ENCODE results near the gene LCE5A. TPM values are rescaled to one million over a fixed set of nuclear protein-coding genes. Genes with fewer than 3 reads are reported as not detected.

LCE5A gene
- total and polyA plus RNA-seq, 2 donors (not counting 3 experiments of a cell fraction or from before 2014, with no cell fraction given): not detected

DNA sequence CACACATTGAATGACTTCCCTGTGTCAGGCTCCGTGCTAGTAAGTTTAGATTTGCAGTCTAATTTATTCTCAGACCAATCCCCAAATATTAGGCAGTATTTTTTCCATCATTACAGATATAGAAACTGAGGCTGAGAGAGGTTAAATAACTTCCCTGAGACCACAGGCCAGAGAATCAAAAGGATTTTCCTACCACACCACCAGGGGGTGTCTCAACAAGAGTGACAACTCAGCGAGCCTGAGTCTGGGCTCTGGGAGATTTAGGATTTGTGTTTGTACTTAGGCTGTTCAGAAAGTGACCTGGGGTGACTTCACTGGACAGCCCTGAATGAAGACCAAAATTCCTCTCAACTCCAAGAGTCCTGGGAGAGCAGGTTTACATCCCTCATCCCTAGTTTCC, 13.3 kb upstream of the LCE5A start:
- no peak overlapping the region for H3K27ac ChIP-seq (ENCODE audit: insufficient read depth, low read depth, low read length)
- no peaks in the 10 kb centered on the region for H4K20me1 ChIP-seq (replicated peaks; ENCODE audit: control insufficient read depth, extremely low read depth, insufficient read depth, low read length)
- intact Hi-C loops (cut with micrococcal nuclease) (loop anchor here (1.0 kb wide), 1 partner anchor 36 kb away; no protein-coding TSS in a partner anchor), dilution Hi-C loops (cut with MboI; ENCODE audit: extremely low pct_ligation_motif_present, low sequenced_read_pairs) (no loop called here)
- BruUV-seq (replicated peaks): no TSS peak
- H3K4me2 ChIP-seq (ENCODE audit: insufficient read depth, low read length): no peak overlapping the region
- no peak overlapping the region for H3K4me3 ChIP-seq (replicated peaks in 1 of 3; ENCODE audit: insufficient read depth in 1 of 3, low read depth in 1 of 3, low read length in 3 of 3)
- TF ChIP-seq JUN (IDR thresholded peaks at IDR 0.05; ENCODE audit: borderline replicate concordance, insufficient read depth, insufficient read length, low read depth): no peak
- peak; percentile 5 to 9 for TF ChIP-seq CTCF (IDR thresholded peaks at IDR 0.05; ENCODE audit: extremely low read depth in 1 of 2, insufficient read depth in 1 of 2, low read depth in 1 of 2, low read length in 2 of 2)
- H2AFZ ChIP-seq (ENCODE audit: low read depth, low read length): no peak overlapping the region
- no peaks in the 10 kb centered on the region for H3K36me3 ChIP-seq (ENCODE audit: control insufficient read depth in 2 of 2, extremely low read depth in 1 of 2, insufficient read depth in 2 of 2, low read length in 2 of 2)
- no peak overlapping the region for H3K9ac ChIP-seq (replicated peaks; ENCODE audit: extremely low read depth, insufficient read depth, low read length)
- no peaks in the 10 kb centered on the region for H3K9me3 ChIP-seq (replicated peaks; ENCODE audit: control insufficient read depth, insufficient read depth, low read length)
- H3K9me1 ChIP-seq (replicated peaks; ENCODE audit: control insufficient read depth, extremely low read depth, insufficient read depth, low read length): no peaks in the 10 kb centered on the region
- no peaks in the 10 kb centered on the region for H3K4me1 ChIP-seq (ENCODE audit: control insufficient read depth, extremely low read depth, insufficient read depth, low read length)
- H3K27me3 ChIP-seq (ENCODE audit: control insufficient read depth in 2 of 2, insufficient read depth in 2 of 2, low read length in 2 of 2): no peaks in the 10 kb centered on the region
- DNase-seq (ENCODE audit: low read depth, low spot score) (no peak), FAIRE-seq (no peak)
- no peaks in the 10 kb centered on the region for H3K79me2 ChIP-seq (ENCODE audit: control insufficient read depth, insufficient read depth, low read length)
- ChIA-PET POLR2A (no interaction called here), CTCF (interaction anchor here (0.8 to 6.8 kb wide), 6 partner anchors 18 to 48 kb away, joined by 3 to 181 read pairs (median 12); no protein-coding TSS in a partner anchor)

- ChIA-PET POLR2A (no interaction called here), CTCF (interaction anchor here (1.4 to 6.8 kb wide), 4 partner anchors 9 to 43 kb away, joined by 3 to 181 read pairs (median 5); no protein-coding TSS in a partner anchor)
- FAIRE-seq (no peak), DNase-seq (ENCODE audit: low read depth, low spot score) (no peak)
- BruUV-seq (replicated peaks): no TSS peak
- Histone ChIP-seq H2AFZ (ENCODE audit: low read depth, low read length) (no peak overlapping the region), H3K9me1 (replicated peaks; ENCODE audit: control insufficient read depth, extremely low read depth, insufficient read depth, low read length) (no peaks in the 10 kb centered on the region), H4K20me1 (replicated peaks; ENCODE audit: control insufficient read depth, extremely low read depth, insufficient read depth, low read length) (no peaks in the 10 kb centered on the region), H3K36me3 (ENCODE audit: control insufficient read depth in 2 of 2, extremely low read depth in 1 of 2, insufficient read depth in 2 of 2, low read length in 2 of 2) (no peaks in the 10 kb centered on the region), H3K9ac (replicated peaks; ENCODE audit: extremely low read depth, insufficient read depth, low read length) (no peak overlapping the region), H3K4me2 (ENCODE audit: insufficient read depth, low read length) (no peak overlapping the region), H3K79me2 (ENCODE audit: control insufficient read depth, insufficient read depth, low read length) (no peaks in the 10 kb centered on the region), H3K4me3 (replicated peaks in 1 of 3; ENCODE audit: insufficient read depth in 1 of 3, low read depth in 1 of 3, low read length in 3 of 3) (no peak overlapping the region), H3K27me3 (ENCODE audit: control insufficient read depth in 2 of 2, insufficient read depth in 2 of 2, low read length in 2 of 2) (no peaks in the 10 kb centered on the region), H3K27ac (ENCODE audit: insufficient read depth, low read depth, low read length) (no peak overlapping the region), H3K4me1 (ENCODE audit: control insufficient read depth, extremely low read depth, insufficient read depth, low read length) (no peaks in the 10 kb centered on the region), H3K9me3 (replicated peaks; ENCODE audit: control insufficient read depth, insufficient read depth, low read length) (no peaks in the 10 kb centered on the region)
- intact Hi-C loops (cut with micrococcal nuclease): no loop called here
- dilution Hi-C loops (cut with MboI; ENCODE audit: extremely low pct_ligation_motif_present, low sequenced_read_pairs): no loop called here
- TF ChIP-seq CTCF (IDR thresholded peaks at IDR 0.05; ENCODE audit: extremely low read depth in 1 of 2, insufficient read depth in 1 of 2, low read depth in 1 of 2, low read length in 2 of 2): no peak
- no peak for TF ChIP-seq JUN (IDR thresholded peaks at IDR 0.05; ENCODE audit: borderline replicate concordance, insufficient read depth, insufficient read length, low read depth)
- TF ChIP-seq GATA2 (IDR thresholded peaks at IDR 0.05; ENCODE audit: insufficient read depth, insufficient read length, low read depth, low read length): no peak
- TF ChIP-seq FOS (IDR thresholded peaks at IDR 0.05; ENCODE audit: borderline replicate concordance, insufficient read depth, low read length): no peak
- TF ChIP-seq MYC (IDR thresholded peaks at IDR 0.05; ENCODE audit: low read depth, low read length): no peak
- no peak for TF ChIP-seq POLR2A (IDR thresholded peaks at IDR 0.05; ENCODE audit: low read depth, low read length)
- no peak for TF ChIP-seq POLR2AphosphoS5 (IDR thresholded peaks at IDR 0.05; ENCODE audit: insufficient read depth, low read depth, low read length)
- no peak for TF ChIP-seq EZH2 (IDR thresholded peaks at IDR 0.05; ENCODE audit: borderline replicate concordance, low read depth, low read length, severe bottlenecking)
- TF ChIP-seq, protein P1, sequence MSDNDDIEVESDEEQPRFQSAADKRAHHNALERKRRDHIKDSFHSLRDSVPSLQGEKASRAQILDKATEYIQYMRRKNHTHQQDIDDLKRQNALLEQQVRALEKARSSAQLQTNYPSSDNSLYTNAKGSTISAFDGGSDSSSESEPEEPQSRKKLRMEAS (IDR thresholded peaks at IDR 0.05; ENCODE audit: insufficient read depth, insufficient read length): no peak
Observed at GRCh38 chr1:152501704-152502103, 8.9 kb upstream of the LCE5A start.
